HTR-8/SVneo (cell line): ENCODE results near the gene PPRC1.

ENCODE experiments used
- DNase-seq: peaks from one replicate; pipeline ENCODE4 v3.0.0; 2011; ENCODE audit warnings: low spot score, mixed read lengths; ENCODE audit not compliant: insufficient read length
- FAIRE-seq: peaks from 2 replicates; lab custom pipeline; 2011; peaks lifted over from hg19 to GRCh38; lab: Jason Lieb, UNC

PPRC1 gene

DNA sequence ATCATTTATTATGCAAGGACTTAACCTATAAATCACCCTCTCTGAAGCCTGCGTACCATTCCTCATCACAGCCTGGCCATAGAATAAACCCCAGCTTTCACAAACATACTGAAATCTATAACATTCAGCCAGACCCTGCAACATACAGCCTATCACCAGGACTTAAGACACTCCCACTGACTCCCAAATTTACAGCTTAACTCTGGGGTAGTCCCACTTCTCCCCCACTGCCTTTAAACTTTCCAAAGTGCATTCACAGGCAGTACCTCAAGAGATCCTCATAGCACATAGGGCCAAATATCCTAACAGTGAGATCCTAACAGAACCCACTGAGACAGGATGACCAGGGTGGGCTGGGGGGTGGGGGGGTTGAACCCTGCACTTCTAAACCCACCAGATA is 16.2 kb upstream of the PPRC1 start:
- FAIRE-seq (no peak), DNase-seq (no peak)

GRCh38 chr10:102117391-102118159 is 15.3 kb upstream of the PPRC1 start:
- peak; percentile 74 for FAIRE-seq

DNA sequence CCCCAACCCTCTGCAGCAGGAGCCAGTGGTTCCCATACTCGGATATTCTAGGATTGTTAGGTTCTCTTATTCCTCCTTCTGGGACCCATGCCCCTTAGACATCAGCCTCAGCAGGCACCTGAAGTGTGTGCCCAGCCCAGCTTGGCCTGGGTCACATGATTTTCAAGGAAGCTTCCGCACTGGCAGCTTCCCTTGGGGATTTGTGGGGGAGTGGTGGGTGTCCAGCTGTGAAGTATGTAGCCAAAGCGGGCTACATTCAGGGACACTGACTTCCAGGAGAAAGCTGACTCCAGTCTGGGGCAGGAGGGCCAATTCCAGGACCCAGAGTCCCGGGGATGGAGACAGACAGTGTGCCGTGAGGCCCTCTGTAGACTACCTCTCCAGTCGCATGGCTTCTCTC is 14.0 kb upstream of the PPRC1 start:
- no peak for DNase-seq
- no peak for FAIRE-seq

More at GRCh38 chr10:102117391-102118159, 15.3 kb upstream of the PPRC1 start:
- DNase-seq, result peak; percentile 60

DNA sequence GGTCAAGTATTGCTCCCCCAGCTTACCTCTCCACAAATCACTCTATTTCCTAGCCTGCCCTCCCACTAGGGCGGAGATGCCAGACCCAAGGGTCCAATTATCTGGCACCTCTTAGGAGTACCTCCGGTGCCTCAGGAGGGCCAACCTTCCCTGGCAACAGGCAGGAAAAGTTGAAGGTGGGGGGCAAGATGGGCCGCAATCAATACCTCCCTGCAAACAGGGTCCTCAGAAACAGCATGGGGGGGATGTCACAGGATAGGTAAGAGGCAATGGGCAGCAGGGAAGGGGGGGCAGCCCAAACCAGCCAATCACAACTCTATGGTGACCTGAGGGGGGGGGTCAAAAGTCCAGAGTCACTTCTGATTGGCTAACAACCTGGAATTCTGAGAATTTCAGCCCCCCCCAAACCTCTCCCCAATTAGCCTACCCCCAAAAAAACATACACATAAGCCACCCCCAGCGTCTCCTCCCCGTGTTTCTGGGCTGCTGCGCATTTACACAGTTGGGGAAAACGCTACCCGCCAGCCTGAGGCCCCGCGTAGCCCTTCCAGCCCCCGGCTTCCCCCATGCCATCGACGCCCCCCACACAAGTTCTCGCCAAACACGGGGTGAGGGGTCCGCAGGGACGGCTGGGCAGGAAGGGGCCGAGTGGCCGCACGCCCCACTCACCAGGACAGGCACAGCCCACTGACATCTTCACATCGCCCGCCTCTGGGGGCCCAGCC is 13.3 kb upstream of the PPRC1 start:
- DNase-seq (peak; percentile 86), FAIRE-seq (peak; percentile 52)

GRCh38 chr10:102120142-102120990 is 12.5 kb upstream of the PPRC1 start, which contains the start of gene LDB1:
TSS of gene LDB1 (minus strand) at chr10:102120368. CDS start at chr10:102120110, 258 bp downstream.
- FAIRE-seq (peak; percentile 85), DNase-seq (peak; percentile 75)

DNA sequence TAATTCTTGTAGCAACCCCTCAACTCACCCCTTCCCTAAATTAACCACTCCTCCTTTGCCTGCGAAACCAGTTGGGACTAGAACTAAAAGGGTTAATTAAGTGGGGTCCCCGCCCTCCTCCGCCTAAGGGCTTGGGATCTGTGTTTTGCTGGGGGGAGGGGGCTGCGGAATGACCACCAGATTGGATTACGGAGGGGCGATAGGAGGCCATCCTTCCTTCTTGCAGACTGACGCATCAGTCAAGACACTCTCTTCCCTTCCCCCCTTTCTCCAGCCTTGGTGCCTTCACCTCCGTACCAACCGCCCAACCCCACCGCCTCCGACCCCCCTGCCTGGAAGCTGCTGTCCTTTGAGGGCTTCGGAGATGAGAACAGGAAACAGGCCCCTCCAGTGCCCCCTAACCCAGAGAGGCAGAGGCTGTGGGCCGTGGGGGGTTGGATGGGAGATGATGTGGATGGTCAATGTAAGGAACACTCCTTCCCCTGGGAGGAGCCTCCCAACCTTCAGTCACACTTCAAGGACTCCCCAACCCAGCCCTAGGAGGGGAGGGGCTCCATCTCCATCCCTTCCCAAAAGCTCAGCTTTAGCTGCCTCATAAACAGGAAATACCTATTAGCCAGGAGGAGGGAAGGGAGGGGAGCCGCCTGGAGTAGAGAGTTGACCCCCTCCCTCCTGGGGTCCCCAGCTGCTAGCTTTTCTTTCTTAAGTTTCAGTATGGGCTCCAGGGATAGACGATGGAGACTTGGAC is 11.7 kb upstream of the PPRC1 start:
- FAIRE-seq (peak; percentile 40), DNase-seq (peak; percentile 75)

DNA sequence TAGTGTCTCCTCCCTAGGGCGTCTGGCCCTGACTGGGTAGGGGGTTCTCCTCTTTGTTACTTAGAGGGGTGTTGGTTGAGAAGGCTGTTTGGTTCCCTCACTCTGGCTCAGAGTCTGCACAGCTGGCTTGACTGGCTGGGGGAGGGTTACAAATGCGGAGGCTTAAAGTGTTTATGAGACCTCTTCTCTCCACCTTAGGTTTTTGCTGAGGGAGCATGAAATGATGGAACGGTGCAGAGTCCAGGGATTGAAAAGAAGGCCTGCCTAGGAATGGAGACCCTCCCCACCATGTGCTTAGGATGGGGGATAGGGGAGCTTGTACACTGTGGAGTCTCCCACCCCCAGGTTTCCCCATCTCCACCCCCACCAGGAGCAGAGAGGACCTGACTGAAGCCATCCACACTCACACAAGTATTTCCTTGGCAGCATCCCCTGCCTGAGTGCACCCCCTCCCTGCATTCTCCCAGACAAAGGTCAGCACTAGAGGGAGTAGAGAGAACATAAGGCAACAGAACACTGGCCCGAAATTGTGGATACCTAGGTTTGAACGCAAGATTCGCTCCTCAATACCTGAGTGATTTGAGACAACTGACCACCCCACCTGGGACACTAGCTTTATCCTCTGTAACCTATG is 11.0 kb upstream of the PPRC1 start:
- DNase-seq, result no peak
- peak; percentile 65 for FAIRE-seq

- no peak for FAIRE-seq
- no peak for DNase-seq
Observed at GRCh38 chr10:102122450-102122849, 10.4 kb upstream of the PPRC1 start.

DNA sequence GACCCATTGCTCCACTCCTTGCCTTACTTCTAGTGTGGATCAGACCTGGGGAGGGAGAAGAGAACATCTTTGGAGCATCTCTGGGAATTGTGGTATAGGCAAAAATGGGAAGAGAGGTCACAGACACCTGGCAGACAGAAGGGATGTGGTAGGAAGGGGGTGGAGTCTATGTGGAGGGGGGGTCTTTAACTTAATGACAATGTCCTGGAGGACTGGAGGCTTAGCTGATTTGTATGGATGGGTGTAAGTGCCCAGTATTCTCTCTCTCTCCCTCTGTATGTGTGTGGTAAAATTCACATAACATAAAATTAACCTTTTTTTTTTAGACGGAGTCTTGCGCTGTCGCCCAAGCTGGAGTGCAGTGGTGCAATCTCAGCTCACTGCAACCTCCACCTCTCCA is 9.6 kb upstream of the PPRC1 start:
- FAIRE-seq (no peak), DNase-seq (no peak)

GRCh38 chr10:102131286-102132170 is 1.3 kb upstream of the PPRC1 start:
- no peak for DNase-seq
- FAIRE-seq, result no peak

DNA sequence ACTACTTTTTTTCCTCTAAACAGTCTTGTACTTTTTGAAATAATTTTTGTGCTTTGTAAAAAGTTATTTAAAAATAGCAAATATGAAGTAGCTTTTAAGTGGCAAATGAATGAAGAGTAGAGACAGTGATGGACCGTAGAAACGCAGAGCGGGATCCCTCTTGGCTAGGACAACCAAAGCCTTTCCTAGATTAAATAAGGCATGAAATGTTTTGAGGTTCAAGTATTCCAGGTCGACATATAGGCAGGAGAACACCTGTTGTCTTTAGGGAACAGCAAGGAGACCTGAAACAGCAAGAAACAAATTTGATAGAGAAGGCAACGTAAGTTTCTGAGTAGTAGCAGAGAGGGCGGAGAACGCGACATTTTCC is 662 bp upstream of the PPRC1 start:
- FAIRE-seq (no peak), DNase-seq (no peak)

- DNase-seq, result peak; percentile 73
Observed at GRCh38 chr10:102133373-102134195, 744 bp downstream of the PPRC1 start.

DNA sequence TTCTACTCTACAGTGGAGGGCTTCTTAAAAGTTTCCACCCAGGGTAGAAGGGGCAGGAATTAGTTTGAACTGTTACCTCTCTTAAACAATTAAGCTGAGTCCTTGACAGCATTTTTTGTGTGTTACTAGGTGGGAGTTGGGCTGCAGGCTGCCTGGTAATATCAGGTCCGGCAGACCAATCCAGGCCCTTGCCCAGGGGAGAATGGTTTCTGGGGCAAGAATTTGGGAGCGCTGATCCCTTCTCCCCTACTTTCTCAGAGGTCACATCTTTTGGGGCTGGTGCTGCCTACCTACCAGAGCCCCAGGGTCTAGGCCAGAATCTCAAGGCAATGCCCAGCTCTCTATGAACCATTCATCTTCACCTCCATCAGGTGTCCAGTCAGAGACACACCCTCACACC is 1.6 kb downstream of the PPRC1 start:
- DNase-seq (no peak), FAIRE-seq (no peak)

More at GRCh38 chr10:102133373-102134195, 744 bp downstream of the PPRC1 start:
- peak; percentile 23 for FAIRE-seq

- DNase-seq, result no peak
- no peak for FAIRE-seq
Observed at GRCh38 chr10:102135956-102136526, 3.2 kb downstream of the PPRC1 start.

DNA sequence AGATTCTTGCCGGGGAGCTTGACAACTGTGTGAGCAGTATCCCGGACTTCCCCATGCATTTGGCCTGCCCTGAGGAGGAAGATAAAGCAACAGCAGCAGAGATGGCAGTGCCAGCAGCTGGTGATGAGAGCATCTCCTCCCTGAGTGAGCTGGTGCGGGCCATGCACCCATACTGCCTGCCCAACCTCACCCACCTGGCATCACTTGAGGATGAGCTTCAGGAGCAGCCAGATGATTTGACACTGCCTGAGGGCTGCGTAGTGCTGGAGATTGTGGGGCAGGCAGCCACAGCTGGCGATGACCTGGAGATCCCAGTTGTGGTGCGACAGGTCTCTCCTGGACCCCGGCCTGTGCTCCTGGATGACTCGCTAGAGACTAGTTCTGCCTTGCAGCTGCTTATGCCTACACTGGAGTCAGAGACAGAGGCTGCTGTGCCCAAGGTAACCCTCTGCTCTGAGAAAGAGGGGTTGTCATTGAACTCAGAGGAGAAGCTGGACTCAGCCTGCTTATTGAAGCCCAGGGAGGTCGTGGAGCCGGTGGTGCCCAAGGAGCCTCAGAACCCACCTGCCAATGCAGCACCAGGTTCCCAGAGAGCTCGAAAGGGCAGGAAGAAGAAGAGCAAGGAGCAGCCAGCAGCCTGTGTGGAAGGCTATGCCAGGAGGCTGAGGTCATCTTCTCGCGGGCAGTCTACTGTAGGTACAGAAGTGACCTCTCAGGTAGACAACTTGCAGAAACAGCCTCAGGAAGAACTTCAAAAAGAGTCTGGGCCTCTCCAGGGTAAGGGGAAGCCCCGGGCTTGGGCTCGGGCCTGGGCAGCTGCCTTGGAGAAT is 6.7 kb downstream of the PPRC1 start:
- no peak for FAIRE-seq

DNA sequence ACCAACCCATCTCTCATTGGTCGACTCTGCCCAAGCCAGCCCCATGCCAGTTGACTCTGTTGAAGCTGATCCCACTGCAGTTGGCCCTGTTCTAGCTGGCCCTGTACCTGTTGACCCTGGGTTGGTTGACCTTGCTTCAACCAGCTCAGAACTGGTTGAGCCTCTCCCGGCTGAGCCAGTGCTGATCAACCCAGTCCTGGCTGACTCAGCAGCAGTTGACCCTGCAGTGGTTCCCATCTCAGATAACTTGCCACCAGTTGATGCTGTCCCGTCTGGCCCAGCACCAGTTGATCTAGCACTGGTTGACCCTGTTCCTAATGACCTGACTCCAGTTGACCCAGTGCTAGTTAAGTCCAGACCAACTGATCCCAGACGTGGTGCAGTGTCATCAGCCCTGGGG is 7.4 kb downstream of the PPRC1 start:
- FAIRE-seq (no peak), DNase-seq (no peak)

More for the DNA sequence above, 6.7 kb downstream of the PPRC1 start:
- no peak for DNase-seq
